HepG2 (cell line): Measurements from ENCODE around the gene AGRN. TPM values are rescaled to one million over a fixed set of nuclear protein-coding genes. Genes with fewer than 3 reads are reported as not detected.
"Not testable (repeated sequence)": the region's sequence is repeated elsewhere in the genome, so short reads cannot be mapped to it uniquely, and the experiment has no call there.

Experiments
- ATAC-seq: fragments of 200-7000 bp; cut with Tn5 transposase; 3 replicates; pipeline ENCODE4 v1.9.1; 2020; ENCODE audit warnings: mild to moderate bottlenecking, moderate library complexity
- BruUV-seq: library from RNA; stranded (reverse); fragments of 400-500 nt; replicated peaks from 2 replicates; lab custom pipeline; 2021; lab: Mats Ljungman, UMichigan
- CTCF ChIA-PET: fragments of 300-600 bp; formaldehyde crosslinking; extraction: SDS; loops from one replicate; lab custom pipeline; 2021; ENCODE audit warnings: low total read pairs, inconsistent platforms, low intra/inter-chr PET ratio; lab: Yijun Ruan, JAX
- POLR2A ChIA-PET: fragments of 350-600 bp; sonication (Branson Sonifier 250); formaldehyde crosslinking; loops from one replicate; lab custom pipeline; 2020; ENCODE audit warnings: antibody characterized with exemption, inconsistent platforms; lab: Yijun Ruan, JAX
- DNase-seq: peaks from one replicate; pipeline ENCODE4 v3.0.0-alpha.2; 2015; ENCODE audit warnings: low spot score
- FAIRE-seq: peaks from 3 replicates; lab custom pipeline; 2011; peaks lifted over from hg19 to GRCh38; lab: Jason Lieb, UNC
- H2AFZ ChIP-seq: one replicate; pipeline ENCODE4 v1.6.1; 2011; ENCODE audit warnings: low read length, inconsistent platforms
- H3K27ac ChIP-seq: fragments of 300-600 bp; 3 replicates; pipeline ENCODE4 v1.8.0; 2011; ENCODE audit warnings: mixed run types, mild to moderate bottlenecking, mixed read lengths, low read length, inconsistent platforms; ENCODE audit not compliant: insufficient read depth; ENCODE audit errors: extremely low read length
- H3K27me3 ChIP-seq, 2 experiments: fragments of 200-600 bp in 1 of 2; 2 replicates in 1 of 2; 3 replicates in 1 of 2; pipeline versions ENCODE4 v1.6.0 to v1.8.0; 2011; ENCODE audit warnings: low read length in 2 of 2, mild to moderate bottlenecking in 2 of 2, moderate library complexity in 2 of 2, inconsistent platforms in 1 of 2; ENCODE audit not compliant: insufficient read depth in 2 of 2, control insufficient read depth in 1 of 2
- H3K36me3 ChIP-seq, 2 experiments: fragments of 200-600 bp in 1 of 2; replicated peaks in 1 of 2; 2 replicates in 1 of 2; 3 replicates in 1 of 2; pipeline versions ENCODE4 v1.5.1 to v1.8.0; 2011; ENCODE audit warnings: low read length in 2 of 2, inconsistent platforms in 1 of 2; ENCODE audit not compliant: insufficient read depth in 2 of 2, control insufficient read depth in 1 of 2
- H3K4me1 ChIP-seq: 2 replicates; pipeline ENCODE4 v1.5.1; 2012; ENCODE audit warnings: low read length, inconsistent platforms; ENCODE audit not compliant: insufficient read depth
- H3K4me2 ChIP-seq: 2 replicates; pipeline ENCODE4 v1.6.0; 2011; ENCODE audit warnings: low read depth, low read length, inconsistent platforms
- H3K4me3 ChIP-seq, 3 experiments: fragments of 200-600 bp in 1 of 3; sonication (generic), shearing (Covaris generic) in 1 of 3; replicated peaks in 1 of 3; 2 replicates each; pipeline ENCODE4 v1.5.1; 2011 to 2016; ENCODE audit warnings: low read length in 3 of 3, inconsistent platforms in 2 of 3, low read depth in 2 of 3, mild to moderate bottlenecking in 2 of 3, control low read depth in 1 of 3, mixed read lengths in 1 of 3; ENCODE audit not compliant: insufficient read depth in 1 of 3
- H3K79me2 ChIP-seq: one replicate; pipeline ENCODE4 v1.6.1; 2011; ENCODE audit warnings: low read length, inconsistent platforms; ENCODE audit not compliant: insufficient read depth
- H3K9ac ChIP-seq: 2 replicates; pipeline ENCODE4 v1.6.0; 2011; ENCODE audit warnings: mild to moderate bottlenecking, low read depth, low read length, inconsistent platforms; ENCODE audit not compliant: insufficient read depth
- H3K9me3 ChIP-seq: 2 replicates; pipeline ENCODE4 v1.5.1; 2012; ENCODE audit warnings: mild to moderate bottlenecking, low read length
- H4K20me1 ChIP-seq: 2 replicates; pipeline ENCODE4 v1.6.0; 2011; ENCODE audit warnings: inconsistent platforms, mild to moderate bottlenecking, low read length, moderate library complexity; ENCODE audit not compliant: insufficient read depth
- CREM ChIP-seq, 2 experiments: sonication (generic) in 1 of 2; formaldehyde crosslinking in 1 of 2; IDR thresholded peaks; 2 replicates each; pipeline versions ENCODE4 v1.4.0 to v1.6.1; 2016 to 2020; ENCODE audit warnings: antibody characterized with exemption in 1 of 2, mild to moderate bottlenecking in 1 of 2, missing genetic modification reagents in 1 of 2
- HNF4G ChIP-seq, 2 experiments: sonication (generic) in 1 of 2; formaldehyde crosslinking in 1 of 2; IDR thresholded peaks; 2 replicates each; pipeline versions ENCODE4 v1.4.0 to v1.6.1; 2011 to 2020; ENCODE audit warnings: borderline replicate concordance in 2 of 2, low read depth in 2 of 2, mild to moderate bottlenecking in 2 of 2, low read length in 1 of 2, missing genetic modification reagents in 1 of 2, moderate library complexity in 1 of 2
- MEF2D ChIP-seq: sonication (generic); formaldehyde crosslinking; IDR thresholded peaks from 2 replicates; pipeline ENCODE4 v1.5.1; 2020; ENCODE audit warnings: mild to moderate bottlenecking, missing genetic modification reagents
- PHB2 ChIP-seq: fragments of 450-650 bp; IDR thresholded peaks from 2 replicates; pipeline ENCODE4 v1.6.1; 2018; ENCODE audit not compliant: partially characterized antibody
- PRPF4 ChIP-seq: fragments of 200-400 bp; formaldehyde crosslinking; IDR thresholded peaks from 2 replicates; pipeline ENCODE4 v1.6.1; 2016; ENCODE audit warnings: low read length, low read depth; ENCODE audit not compliant: poor library complexity, severe bottlenecking
- THAP11 ChIP-seq: IDR thresholded peaks from 2 replicates; pipeline ENCODE4 v1.6.1; 2016; ENCODE audit warnings: missing biosample characterization, missing genetic modification reagents
- ZNF749 ChIP-seq: sonication (generic); formaldehyde crosslinking; IDR thresholded peaks from 2 replicates; pipeline ENCODE4 v1.8.0; 2022; ENCODE audit warnings: mild to moderate bottlenecking, missing genetic modification reagents, moderate library complexity, borderline replicate concordance
- WGBS: methylation state at CpG from one replicate; pipeline ENCODE4 v1.1.6; 2017; ENCODE audit warnings: low lambda C conversion rate; 5-methylcytosine and 5-hydroxymethylcytosine counted together
- in situ Hi-C: cut with HindIII; loops from 2 replicates; pipeline ENCODE4 v1.10.0; 2017; ENCODE audit warnings: low pct_unique_long_range_greater_than_20kb; ENCODE audit not compliant: extremely low pct_ligation_motif_present
- intact Hi-C: fragments of 100-400 bp; cut with micrococcal nuclease; formaldehyde crosslinking; loops from one replicate; pipeline ENCODE4 v1.10.0; 2022; ENCODE audit not compliant: unreplicated experiment
- polyA plus RNA-seq, 8 experiments: library from polyadenylated mRNA; depleted of rRNA in 3 of 8; stranded (reverse) in 7 of 8; unstranded in 1 of 8; fragments of >200 nt; fragmentation: Illumina TruSeq in 4 of 8; extraction: Trizol in 4 of 8; gene quantifications; 2 replicates each; pipeline versions ENCODE4 v1.2.1 to v1.2.3, GENCODE V29; 2011 to 2016; ENCODE audit warnings: low read depth in 4 of 8, missing spikeins in 1 of 8, mixed read lengths in 1 of 8; ENCODE audit not compliant: insufficient read depth in 1 of 8
- total RNA-seq, 5 experiments: library from RNA; depleted of rRNA; stranded (reverse); fragments of >200 nt; fragmentation: Illumina TruSeq; extraction: Trizol; gene quantifications; 2 replicates each; pipeline ENCODE4 v1.2.3, GENCODE V29; 2016; ENCODE audit warnings: low read depth in 1 of 5

AGRN gene
- total and polyA plus RNA-seq, 2 of the 13 experiments (the other 11 are each of a cell fraction or from before 2014, with no cell fraction given) = 29.8 to 65.2 TPM

- TF ChIP-seq CREM (IDR thresholded peaks at IDR 0.05) = peak; percentile 92
- TF ChIP-seq CREM (CRISPR knock-in tag; IDR thresholded peaks at IDR 0.05) = no peak
- peak; percentile 94; the same call in 1 of the 2 replicates for TF ChIP-seq MEF2D (CRISPR knock-in tag)
- TF ChIP-seq HNF4G (IDR thresholded peaks at IDR 0.05; ENCODE audit: borderline replicate concordance, low read depth, low read length) = peak; percentile 99
- TF ChIP-seq HNF4G (CRISPR knock-in tag; IDR thresholded peaks at IDR 0.05; ENCODE audit: borderline replicate concordance, low read depth) = peak; percentile 100
- TF ChIP-seq ZNF749 (CRISPR knock-in tag) = no peak
- TF ChIP-seq PRPF4 = no peak
- no peak for TF ChIP-seq PHB2
- peak; percentile 88 for TF ChIP-seq THAP11 (CRISPR knock-in tag)
Observed at GRCh38 chr1:1006305-1007159, 13.4 kb upstream of the AGRN start (continued).

GRCh38 chr1:1010131-1010530 lies 9.8 kb upstream of the AGRN start:
- H3K27me3 ChIP-seq, H4K20me1 ChIP-seq, H3K4me2 ChIP-seq, FAIRE-seq, in situ Hi-C loops, DNase-seq, H2AFZ ChIP-seq, H3K4me3 ChIP-seq, H3K36me3 ChIP-seq, BruUV-seq, H3K9me3 ChIP-seq, POLR2A ChIA-PET, H3K79me2 ChIP-seq, ATAC-seq, CTCF ChIA-PET, H3K27ac ChIP-seq, H3K9ac ChIP-seq: not testable (repeated sequence)
- 61% methylated on average over 8 of the region's 8 CpGs for WGBS
- intact Hi-C loops = loop anchor here (5.0 kb wide), 1 partner anchor 47 kb away; no protein-coding TSS in a partner anchor
- H3K4me1 ChIP-seq = peaks cover 38% of the 10 kb centered on the region
